HG03442 (cell line): ENCODE data around the gene AASS.
"Not testable (repeated sequence)": the region's sequence is repeated elsewhere in the genome, so short reads cannot be mapped to it uniquely, and the experiment has no call there.

ENCODE experiments used
- ATAC-seq: cut with Tn5 transposase; IDR thresholded peaks from one replicate; pipeline ENCODE4 v1.9.1; 2021; ENCODE audit warnings: mild to moderate bottlenecking, moderate library complexity; ENCODE audit not compliant: unreplicated experiment

AASS gene

DNA sequence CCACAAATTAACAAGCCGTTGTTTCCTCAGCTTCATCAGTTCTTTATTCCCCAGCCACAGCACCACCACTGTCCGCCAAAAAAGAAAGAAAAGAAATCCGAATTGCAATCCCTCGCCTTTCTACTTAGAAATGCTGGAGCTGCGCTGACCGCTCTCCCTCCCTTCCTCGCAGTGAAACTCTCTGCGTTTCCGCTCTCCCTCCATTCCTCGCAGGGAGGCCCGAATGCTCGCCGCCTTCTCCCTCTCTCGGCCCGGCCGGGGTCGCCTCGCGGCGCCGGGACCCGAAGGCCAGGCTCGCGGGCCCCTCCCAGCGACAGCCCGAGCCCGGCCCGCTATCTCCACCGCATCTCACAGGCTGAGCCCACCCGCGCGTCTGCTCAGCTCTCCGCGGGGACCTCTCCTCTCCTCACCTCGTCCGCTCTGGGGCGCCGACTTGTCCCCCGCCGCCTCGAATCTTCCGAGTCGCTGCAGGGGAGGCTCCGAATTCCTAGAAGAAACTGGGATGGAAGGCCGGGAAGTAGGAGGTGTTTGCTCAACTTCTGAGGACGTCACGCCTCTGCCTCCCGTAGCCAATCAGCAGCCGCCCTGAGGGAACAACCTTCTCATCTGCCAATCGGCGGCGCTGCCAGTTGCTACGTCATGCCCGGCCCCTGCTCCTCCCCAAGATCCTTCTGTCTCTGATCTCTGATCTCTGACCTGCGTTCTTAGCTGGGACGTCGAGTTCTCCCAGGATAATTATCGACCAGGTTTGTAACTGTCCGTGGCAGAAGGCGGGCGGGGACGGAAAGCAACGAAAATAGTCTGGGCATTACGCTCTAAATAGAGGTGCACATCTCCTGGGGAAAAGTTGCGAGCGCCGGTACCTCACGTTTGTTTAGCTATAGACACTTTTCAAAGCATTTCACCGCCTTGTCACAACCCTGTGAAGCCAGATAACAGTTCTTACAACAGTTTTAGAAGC is at the start of gene AASS:
AASS (minus strand) TSS at position 499 of the 961 bp plus-strand sequence. CDS start 10,523 bp downstream, outside the sequence.
- ATAC-seq, result peak; percentile 100

DNA sequence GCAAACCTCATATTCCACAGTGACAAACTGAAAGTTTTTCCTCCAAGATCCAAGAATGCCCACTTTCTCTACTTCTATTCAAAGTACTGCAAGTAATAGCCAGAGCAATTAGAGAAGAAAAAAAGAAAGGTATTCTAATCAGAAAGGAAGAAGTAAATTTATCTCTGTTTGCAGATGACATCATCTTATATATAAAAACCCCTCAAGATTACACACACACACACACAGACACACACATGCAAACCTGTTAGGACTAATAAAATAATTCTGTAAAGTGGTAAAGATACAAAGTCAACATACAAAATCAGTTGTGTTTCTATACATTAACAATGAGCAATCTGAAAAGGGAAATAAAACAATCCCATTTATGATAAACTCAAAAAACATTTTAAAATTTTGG is 44.7 kb upstream of the AASS start:
- ATAC-seq, result no peak

DNA sequence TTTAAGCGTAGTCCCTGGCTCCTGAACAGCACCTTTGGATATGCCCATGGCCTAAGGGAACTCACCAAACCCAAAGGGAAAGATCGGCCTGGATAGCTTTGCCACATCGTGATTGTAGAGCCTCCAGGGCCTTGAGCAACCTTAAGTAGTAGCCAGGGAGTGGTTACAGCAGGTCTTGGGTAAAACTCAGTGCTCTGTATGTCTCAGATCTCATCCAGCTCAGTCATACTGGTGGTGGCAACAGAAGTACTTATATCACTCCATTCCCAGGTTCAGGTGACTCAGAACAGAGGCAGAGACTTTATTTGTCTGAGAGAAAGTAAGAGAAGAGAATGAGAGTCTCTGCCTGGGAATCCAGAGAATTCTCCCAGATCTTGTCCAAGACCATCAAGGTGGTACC is 39.1 kb upstream of the AASS start:
- ATAC-seq, result no peak

DNA sequence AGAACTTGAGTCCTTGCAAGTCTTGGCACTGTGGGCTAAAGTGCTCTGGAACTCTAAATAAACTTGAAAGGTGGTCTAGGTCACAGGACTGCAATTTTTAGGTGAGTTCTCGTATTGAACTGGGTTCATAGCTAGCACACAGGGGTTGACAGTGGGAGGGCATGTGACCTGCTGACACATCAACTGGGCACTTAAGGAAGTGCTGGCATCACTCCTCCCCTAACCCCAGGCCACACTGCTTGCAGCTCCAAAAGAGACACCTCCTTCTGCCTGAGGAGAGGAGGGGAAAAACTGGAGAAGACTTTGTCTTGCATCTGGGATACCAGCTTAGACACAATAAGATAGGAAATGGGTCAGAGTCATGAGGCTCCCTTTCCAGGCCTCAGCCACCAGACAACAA is 38.0 kb upstream of the AASS start:
- no peak for ATAC-seq

DNA sequence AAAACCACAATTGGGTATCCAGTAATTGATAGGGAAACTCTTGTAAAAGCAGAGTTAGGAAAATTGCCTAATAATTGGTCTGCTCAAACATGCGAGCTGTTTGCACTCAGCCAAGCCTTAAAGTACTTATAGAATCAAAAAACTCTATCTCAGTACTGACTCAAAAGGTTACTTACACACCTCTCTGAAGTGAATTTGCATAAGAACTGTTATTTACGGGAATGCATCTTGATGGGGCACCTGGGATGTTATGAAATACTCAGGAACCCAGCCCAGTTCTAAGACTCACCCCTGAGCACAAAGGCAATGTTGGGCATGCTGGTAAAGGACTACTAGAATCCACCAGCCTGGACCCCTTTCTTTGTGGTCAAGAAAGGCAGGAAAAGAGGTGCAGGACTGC is 28.1 kb upstream of the AASS start:
- ATAC-seq, result not testable (repeated sequence)

DNA sequence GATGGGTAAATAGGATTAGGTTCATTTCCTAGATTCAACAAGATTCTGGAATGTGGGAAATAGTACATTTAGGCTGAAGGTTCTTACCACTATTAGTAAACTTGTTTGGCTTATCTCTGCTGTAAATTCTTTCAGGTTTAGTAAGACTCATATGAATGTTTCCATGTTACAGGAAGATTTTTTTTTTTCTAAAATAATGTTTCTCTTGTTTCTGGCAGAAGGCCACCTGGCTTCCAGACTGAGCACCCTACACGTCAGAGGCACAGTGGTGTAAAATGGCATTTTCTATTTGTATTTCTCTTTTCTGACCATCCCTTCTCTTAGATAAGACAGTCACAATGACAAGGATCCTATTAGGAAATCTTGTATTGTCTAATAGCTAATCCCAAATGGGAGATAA is 22.7 kb upstream of the AASS start:
- no peak for ATAC-seq

DNA sequence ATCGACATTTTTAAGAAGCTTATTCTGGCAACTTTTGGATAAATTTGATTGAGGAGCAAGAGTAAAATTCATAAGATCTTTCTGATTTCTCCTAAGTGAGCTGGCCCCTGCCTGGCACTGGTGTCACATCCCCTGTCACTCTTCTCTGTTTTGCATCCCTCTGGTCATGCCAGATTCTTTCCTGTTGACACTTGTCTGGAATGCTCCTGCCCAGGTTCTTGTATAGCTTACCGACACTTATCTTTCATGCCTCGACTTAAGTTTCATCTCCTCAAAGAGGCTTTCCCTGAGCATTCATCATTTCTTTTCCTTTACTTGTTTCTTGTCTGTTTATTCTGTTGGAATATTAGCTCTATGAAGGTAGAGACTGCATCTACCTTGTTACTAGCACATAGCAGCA is 22.2 kb upstream of the AASS start:
- no peak for ATAC-seq

DNA sequence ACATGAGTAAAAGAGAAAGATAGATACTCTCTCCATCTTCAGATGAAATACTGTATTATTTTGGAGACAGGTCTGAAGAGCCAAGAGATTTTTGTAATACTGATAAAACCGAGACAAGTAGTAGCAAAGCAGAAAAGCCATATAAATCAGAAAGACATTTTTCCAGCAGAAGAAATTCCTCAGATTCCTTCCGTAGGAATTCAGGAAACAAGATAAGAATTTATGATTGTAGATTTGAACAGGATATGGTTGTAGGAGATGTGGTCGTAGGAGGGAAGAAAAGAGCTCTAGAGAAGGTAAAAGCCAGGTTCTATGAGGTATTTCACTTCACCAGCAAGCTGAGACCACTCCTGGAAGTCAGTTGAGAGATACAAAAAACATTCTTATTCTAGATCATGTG is 17.6 kb upstream of the AASS start:
- no peak for ATAC-seq

DNA sequence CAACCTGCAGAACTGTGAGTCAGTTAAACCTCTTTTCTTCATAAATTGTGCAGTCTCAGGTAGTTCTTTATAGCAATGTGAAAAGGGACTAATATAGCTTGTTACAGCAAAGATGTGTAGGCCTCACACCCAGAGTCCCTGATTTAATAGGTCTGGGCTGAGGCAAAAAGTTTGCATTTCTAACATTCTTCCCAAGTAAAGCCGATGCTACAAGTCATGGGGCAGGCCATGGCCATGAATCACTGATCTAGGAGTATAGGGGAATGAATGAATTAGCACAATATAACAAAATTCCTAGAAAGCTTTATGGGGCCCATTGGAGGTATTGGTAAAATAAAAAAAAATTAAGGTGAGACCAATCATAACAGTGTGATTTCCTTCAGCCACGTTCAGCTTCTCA is 11.5 kb upstream of the AASS start:
- no peak for ATAC-seq

DNA sequence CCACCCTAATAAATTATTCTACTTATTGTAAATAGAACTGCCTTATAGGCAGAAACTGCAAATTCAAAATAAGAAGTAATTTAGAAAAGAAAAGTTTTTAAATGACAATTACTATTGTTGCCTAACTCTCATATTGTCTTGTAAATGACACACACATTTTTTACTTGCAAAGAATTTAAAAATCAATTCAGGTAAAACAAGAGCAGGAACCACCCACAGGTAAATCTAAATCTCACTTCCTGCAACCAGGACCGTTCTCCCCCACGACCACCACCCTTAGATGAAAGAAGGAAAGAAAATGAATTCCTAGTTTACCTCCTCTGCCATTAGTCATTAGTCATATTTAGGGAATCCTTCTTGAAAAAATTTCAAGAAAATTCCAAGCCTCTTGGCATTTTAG is 4.8 kb upstream of the AASS start:
- ATAC-seq, result no peak

DNA sequence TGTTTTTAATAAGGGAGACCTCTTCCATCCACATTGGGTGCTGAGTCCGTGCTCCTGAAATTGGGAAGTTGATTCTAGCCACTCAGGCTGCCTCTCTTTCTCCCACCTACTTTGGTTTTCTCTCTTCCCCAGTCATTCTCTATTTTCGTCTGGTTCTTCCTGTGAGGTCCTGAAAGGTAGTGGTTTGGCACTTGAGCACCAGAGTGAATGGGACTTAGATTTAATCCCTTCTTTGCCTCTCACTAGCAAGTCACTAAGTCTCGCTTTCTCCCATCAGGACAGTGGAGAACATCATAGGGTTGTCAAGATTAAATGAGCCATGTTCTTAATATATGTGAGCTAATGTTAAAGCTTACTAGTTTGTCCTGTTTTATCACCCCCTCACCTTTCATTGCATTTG is 4.0 kb upstream of the AASS start:
- ATAC-seq, result no peak

DNA sequence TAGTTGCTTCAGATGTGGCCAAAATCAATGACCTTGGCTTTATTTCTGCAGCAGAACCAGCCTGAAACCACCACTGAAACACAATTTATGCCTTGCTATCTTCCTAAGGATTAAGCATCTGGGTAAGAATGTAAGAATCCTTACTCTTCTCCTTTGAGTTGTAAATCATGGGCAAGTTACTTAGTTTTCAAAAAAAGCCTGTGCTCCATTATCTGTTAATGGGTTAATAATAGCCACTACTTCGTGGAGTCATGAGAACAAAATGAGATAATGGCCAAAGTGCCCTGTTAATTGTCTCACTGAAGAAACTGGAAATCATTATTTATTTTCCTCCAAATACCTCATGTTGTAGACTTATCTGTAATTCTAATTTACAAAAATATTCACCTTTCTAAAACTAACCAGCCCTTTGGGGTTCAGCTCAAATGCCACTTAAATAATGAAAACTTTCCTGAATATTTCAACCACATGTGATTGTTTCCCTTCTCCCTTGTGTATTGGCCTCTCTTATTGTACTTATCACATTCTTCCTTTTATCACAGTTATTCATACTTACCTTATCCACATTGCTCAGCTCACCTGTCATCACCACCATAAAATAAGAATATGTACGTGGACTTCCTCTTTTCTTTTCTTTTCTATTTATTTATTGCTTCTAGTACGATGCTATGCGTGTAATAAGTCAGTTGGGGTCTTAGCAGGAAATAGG is 2.0 kb upstream of the AASS start:
- ATAC-seq, result no peak

DNA sequence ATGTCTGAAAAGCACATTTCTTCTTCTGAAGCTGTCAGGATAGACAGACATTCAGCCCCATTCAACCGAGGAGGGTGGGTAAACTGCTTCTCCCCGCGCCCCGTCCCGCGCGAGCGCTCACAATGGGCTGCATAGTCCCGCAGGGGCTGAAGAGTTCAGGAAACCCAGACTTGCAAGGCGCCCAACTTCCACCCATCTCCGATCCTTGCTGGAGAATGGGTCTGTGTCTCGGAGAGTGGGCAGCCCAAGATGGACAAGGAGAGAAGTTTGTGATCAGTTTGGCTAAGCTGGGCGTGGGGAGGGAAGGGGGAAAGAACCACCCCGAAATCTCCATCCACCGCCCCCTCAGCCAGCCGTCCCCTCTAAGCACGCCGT is 686 bp downstream of the AASS start:
- ATAC-seq, result no peak

DNA sequence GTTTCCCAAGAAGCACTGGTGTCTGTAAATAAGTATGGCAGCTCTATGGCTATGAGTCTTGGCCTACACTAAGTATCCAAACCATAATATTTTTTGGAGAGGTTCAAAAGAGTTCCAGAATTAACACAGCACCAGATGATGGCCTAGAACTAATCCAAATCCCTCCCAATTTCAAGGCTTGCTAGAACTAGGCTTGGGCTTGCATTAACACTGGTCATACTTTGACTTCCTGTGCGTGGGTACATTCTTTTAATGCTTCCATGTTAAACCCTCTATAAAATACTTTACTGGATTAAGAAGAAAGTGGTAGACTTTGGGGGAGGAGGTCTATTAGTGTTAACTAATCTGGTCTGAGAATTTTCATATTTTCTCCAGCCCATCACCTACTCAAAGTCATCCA is 3.1 kb downstream of the AASS start:
- ATAC-seq, result no peak

DNA sequence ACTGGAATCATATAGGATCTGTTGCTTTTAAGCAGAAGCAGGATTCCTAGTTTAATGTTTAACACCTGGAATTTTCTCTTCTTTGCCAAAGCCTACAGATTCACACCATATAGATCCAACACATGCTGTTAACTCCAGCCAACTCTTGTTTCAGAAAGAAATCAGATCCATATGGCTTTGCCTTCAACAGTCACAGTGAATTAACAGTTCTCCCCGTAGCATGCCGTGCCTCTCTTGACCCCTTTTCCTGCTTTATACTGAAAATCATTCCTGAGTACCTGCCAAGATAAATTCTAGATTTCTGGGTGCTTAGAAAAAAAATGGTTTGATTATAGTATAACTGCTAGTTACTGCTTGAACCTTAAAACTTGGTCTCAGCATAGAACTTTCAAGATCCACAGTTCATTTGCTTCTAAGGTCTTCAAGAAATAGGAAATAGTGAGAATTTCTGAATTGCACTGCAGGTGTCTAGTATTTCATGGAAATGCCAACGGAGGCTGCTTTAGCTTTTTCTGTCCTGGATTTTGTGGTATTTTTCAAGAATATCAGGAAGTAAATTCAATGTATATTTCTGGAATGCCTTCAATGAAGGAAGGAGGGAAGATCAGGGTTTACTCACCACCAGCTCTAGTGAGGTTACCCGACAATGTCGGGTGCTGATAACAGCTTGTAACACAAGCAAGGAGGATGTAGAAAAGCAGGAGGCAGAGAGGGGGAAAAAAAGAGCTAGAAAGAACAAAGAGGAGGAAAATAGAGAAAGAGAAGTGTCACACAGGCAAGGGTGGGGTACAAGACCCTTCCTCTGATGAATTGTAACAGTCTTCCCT is 6.6 kb downstream of the AASS start:
- ATAC-seq, result no peak

DNA sequence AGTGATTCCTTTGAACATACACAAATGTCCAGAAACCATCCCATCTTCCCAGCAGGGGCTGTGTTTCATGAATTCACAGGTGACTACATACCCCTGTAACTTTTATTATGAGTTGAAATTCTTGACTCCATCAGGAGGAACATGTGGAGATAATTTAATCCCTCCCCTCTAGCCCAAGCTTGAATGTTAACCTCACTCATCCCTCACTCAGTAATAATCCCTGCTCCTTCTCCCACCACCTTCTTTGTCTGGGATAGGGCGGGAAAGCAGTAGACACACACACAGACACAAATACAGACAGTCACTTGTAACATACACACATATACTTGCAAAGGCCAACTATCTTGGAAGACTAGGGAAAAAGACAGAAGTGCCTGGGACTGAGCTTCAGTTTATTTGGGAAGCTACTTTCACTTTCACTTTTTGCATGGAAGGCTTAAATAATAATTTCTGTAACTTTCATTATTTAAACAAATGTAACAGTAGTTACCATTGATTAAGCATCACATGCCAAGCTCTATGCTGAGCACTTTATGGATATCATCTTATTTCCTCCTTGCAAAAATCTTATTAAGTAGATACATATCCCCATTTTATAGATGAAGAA is 7.3 kb downstream of the AASS start:
- no peak for ATAC-seq

DNA sequence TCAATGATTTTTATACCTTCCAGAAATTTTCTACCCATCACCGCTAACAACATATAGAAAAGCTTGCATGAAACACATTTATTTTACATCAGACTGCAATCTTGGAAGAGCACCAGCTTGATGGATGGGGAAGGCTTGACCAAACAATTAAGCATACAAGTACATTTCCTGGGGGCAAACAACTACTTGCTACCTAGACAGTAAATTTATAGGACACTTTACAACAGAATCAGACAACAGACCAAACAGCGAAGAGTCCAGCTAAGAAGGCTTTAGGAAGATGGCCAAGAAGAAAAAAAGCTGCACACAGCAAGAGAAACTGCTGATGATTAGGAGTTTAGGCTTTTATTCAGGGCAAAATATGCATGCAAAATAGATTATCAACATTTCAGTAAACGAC is 8.0 kb downstream of the AASS start:
- no peak for ATAC-seq

DNA sequence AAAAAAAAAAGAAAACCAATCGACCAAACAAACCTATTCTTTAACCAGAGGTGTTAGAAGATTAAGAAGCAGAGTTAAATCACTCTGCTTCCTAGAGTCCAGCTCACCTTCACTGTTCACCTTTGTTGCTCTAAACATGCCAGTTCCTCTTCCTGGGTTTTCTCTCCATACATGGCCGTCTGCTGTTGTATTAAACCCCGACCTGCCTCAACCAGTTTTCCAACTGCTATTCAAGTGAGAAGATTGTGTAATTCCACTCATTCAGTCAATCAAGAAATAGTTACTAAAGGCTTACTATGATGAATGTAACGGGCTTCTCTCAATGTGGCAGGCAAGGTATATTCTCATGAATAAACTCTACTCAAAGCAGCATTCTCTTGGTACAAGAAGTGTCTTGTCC is 8.8 kb downstream of the AASS start:
- ATAC-seq, result no peak

DNA sequence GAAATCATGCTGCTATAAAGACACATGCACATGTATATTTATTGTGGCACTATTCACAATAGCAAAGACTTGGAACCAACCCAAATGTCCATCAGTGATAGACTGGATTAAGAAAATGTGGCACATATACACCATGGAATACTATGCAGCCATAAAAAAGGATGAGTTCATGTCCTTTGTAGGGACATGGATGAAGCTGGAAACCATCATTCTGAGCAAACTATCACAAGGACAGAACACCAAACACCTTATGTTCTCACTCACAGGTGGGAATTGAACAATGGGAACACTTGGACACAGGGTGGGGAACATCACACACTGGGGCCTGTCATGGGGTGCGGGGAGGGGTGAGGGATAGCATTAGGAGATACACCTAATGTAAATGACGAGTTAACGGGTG is 9.3 kb downstream of the AASS start:
- not testable (repeated sequence) for ATAC-seq

DNA sequence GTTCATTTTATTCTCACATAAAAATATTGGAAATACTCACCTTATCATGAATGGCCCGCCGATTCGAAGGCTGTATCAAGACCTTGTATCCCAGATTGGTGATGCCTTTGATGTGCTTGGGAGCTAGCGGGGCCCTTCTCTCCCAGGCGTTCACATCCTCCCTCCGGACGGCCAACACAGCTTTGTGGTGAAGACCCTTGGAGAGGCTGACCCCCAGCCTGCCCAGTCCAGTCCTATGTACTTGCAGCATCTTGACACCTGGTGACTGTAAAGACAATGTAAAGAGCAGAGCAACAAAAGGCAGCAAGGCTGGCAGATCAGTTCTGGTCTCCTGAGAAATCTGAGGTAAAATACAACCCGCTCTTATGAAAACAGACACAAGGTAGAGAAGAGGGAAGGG is 10.6 kb downstream of the AASS start:
- no peak for ATAC-seq

DNA sequence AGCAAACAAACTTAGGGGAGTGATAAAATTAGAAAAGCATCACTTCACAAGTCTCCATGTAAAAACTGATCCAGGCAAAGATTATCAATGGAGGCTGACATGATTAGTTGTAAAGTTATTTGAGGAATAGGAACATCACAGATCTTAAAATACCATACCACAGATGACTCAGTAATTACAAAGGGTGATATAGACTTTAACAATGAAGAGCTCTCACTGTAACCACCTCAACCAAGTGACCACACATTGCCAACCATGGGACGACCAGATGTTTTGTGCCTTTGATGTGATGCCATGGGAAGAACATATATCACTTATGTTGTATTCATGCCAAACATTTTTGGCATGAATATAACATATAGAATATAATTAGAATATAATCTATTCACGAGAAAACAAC is 11.7 kb downstream of the AASS start:
- ATAC-seq, result no peak
